WTC11 (cell line): ENCODE measurements around the gene PTGIS. TPM values are rescaled to one million over a fixed set of nuclear protein-coding genes. Genes with fewer than 3 reads are reported as not detected.

Experiments
- ATAC-seq: fragments of 200-7000 bp; cut with Tn5 transposase; 2 replicates; pipeline ENCODE4 v1.10.0; 2021; ENCODE audit warnings: mild to moderate bottlenecking, moderate library complexity
- CTCF ChIA-PET: fragments of 300-600 bp; sonication (Branson Sonifier 250); formaldehyde crosslinking; loops from one replicate; lab custom pipeline; 2021; ENCODE audit warnings: antibody characterized with exemption; lab: Charles Lee
- POLR2A ChIA-PET: fragments of 350-600 bp; sonication (Branson Sonifier 250); formaldehyde crosslinking; loops from one replicate; lab custom pipeline; 2021; ENCODE audit warnings: antibody characterized with exemption; lab: Charles Lee
- DNase-seq: peaks from one replicate; pipeline ENCODE4 v3.0.0; 2021; ENCODE audit warnings: low spot score
- H3K27ac Mint-ChIP-seq: 2 replicates; pipeline ENCODE4 v1.8.0; 2021; ENCODE audit warnings: mixed read lengths
- H3K27me3 Mint-ChIP-seq: 2 replicates; pipeline ENCODE4 v1.8.0; 2021; ENCODE audit warnings: low read depth, mild to moderate bottlenecking, moderate library complexity, mixed read lengths
- H3K36me3 Mint-ChIP-seq: 2 replicates; pipeline ENCODE4 v1.8.0; 2021; ENCODE audit warnings: mixed read lengths
- H3K4me1 Mint-ChIP-seq: 2 replicates; pipeline ENCODE4 v1.8.0; 2022; ENCODE audit warnings: mixed read lengths
- H3K4me3 Mint-ChIP-seq: 2 replicates; pipeline ENCODE4 v1.8.0; 2021; ENCODE audit warnings: mild to moderate bottlenecking, moderate library complexity, mixed read lengths
- H3K9me3 Mint-ChIP-seq: 2 replicates; pipeline ENCODE4 v1.8.0; 2021; ENCODE audit warnings: mixed read lengths
- ESRRA ChIP-seq: sonication (generic); formaldehyde crosslinking; IDR thresholded peaks from 2 replicates; pipeline ENCODE4 v1.8.1; 2022; ENCODE audit warnings: mild to moderate bottlenecking, missing genetic modification reagents, borderline replicate concordance
- FOXP1 ChIP-seq: sonication (generic); formaldehyde crosslinking; IDR thresholded peaks from 2 replicates; pipeline ENCODE4 v1.8.0; 2022; ENCODE audit warnings: missing genetic modification reagents, mild to moderate bottlenecking, moderate library complexity, borderline replicate concordance
- GABPB1 ChIP-seq: sonication (generic); formaldehyde crosslinking; IDR thresholded peaks from 2 replicates; pipeline ENCODE4 v1.8.1; 2023; ENCODE audit warnings: mild to moderate bottlenecking, missing genetic modification reagents
- GRHL2 ChIP-seq: fragments of 250-450 bp; sonication (Bioruptor Pico); IDR thresholded peaks from 2 replicates; pipeline ENCODE4 v1.8.0; 2022; ENCODE audit warnings: mild to moderate bottlenecking, moderate library complexity; ENCODE audit not compliant: insufficient replicate concordance, severe bottlenecking
- JAZF1 ChIP-seq: fragments of 250-450 bp; sonication (Bioruptor Pico); IDR thresholded peaks from 2 replicates; pipeline ENCODE4 v1.9.0; 2021; ENCODE audit warnings: moderate library complexity, mild to moderate bottlenecking, inconsistent platforms
- KAT7 ChIP-seq: sonication (generic); formaldehyde crosslinking; IDR thresholded peaks from 2 replicates; pipeline ENCODE4 v1.8.1; 2023; ENCODE audit warnings: missing genetic modification reagents, mild to moderate bottlenecking, borderline replicate concordance
- NFYB ChIP-seq: sonication (generic); formaldehyde crosslinking; conservative IDR thresholded peaks from 2 replicates; pipeline ENCODE4 v1.8.0; 2022; ENCODE audit warnings: low read depth, missing genetic modification reagents
- NR1H2 ChIP-seq: sonication (generic); formaldehyde crosslinking; IDR thresholded peaks from 2 replicates; pipeline ENCODE4 v1.9.0; 2021; ENCODE audit warnings: mild to moderate bottlenecking, moderate library complexity, missing genetic modification reagents
- RORB ChIP-seq: fragments of 250-450 bp; sonication (Bioruptor Pico); IDR thresholded peaks from 2 replicates; pipeline ENCODE4 v1.9.0; 2021; ENCODE audit warnings: mild to moderate bottlenecking
- SMAD3 ChIP-seq: sonication (generic); formaldehyde crosslinking; IDR thresholded peaks from 2 replicates; pipeline ENCODE4 v1.8.0; 2022; ENCODE audit warnings: missing genetic modification reagents, mild to moderate bottlenecking, borderline replicate concordance
- TEAD4 ChIP-seq: sonication (generic); formaldehyde crosslinking; IDR thresholded peaks from 2 replicates; pipeline ENCODE4 v1.8.0; 2022; ENCODE audit warnings: mild to moderate bottlenecking, missing genetic modification reagents
- TP53 ChIP-seq: sonication (generic); formaldehyde crosslinking; IDR thresholded peaks from 2 replicates; pipeline ENCODE4 v1.8.1; 2023; ENCODE audit warnings: mild to moderate bottlenecking, missing genetic modification reagents
- ZBTB21 ChIP-seq: sonication (generic); formaldehyde crosslinking; IDR thresholded peaks from 2 replicates; pipeline ENCODE4 v1.8.1; 2023; ENCODE audit warnings: mild to moderate bottlenecking, missing genetic modification reagents, borderline replicate concordance
- ZNF317 ChIP-seq: sonication (generic); formaldehyde crosslinking; IDR thresholded peaks from 2 replicates; pipeline ENCODE4 v1.8.1; 2023; ENCODE audit warnings: low read depth, mild to moderate bottlenecking, moderate library complexity, missing genetic modification reagents, borderline replicate concordance
- total RNA-seq: library from RNA; stranded (reverse); gene quantifications from 3 replicates; pipeline ENCODE4 v1.2.3, GENCODE V29; 2021
- TF ChIP-seq, protein P1 (sequence below): sonication (generic); formaldehyde crosslinking; IDR thresholded peaks from 2 replicates; pipeline ENCODE4 v1.8.1; 2022; ENCODE audit warnings: missing genetic modification reagents, borderline replicate concordance
- TF ChIP-seq, protein P2 (sequence below): sonication (generic); formaldehyde crosslinking; IDR thresholded peaks from 2 replicates; pipeline ENCODE4 v1.8.0; 2022; ENCODE audit warnings: mild to moderate bottlenecking, missing genetic modification reagents
- TF ChIP-seq, protein P3 (sequence below): sonication (generic); formaldehyde crosslinking; IDR thresholded peaks from 2 replicates; pipeline ENCODE4 v1.8.1; 2023; ENCODE audit warnings: mild to moderate bottlenecking, moderate library complexity, missing genetic modification reagents
- TF ChIP-seq, protein P4 (sequence below): fragments of 250-450 bp; sonication (Bioruptor Pico); IDR thresholded peaks from 2 replicates; pipeline ENCODE4 v1.9.0; 2021; ENCODE audit warnings: mild to moderate bottlenecking, borderline replicate concordance
- TF ChIP-seq, protein P5 (sequence below): sonication (generic); formaldehyde crosslinking; IDR thresholded peaks from 2 replicates; pipeline ENCODE4 v1.8.1; 2022; ENCODE audit warnings: low read depth, mild to moderate bottlenecking, moderate library complexity, missing genetic modification reagents, borderline replicate concordance
- TF ChIP-seq, protein P6 (sequence below): sonication (generic); formaldehyde crosslinking; IDR thresholded peaks from 2 replicates; pipeline ENCODE4 v1.8.1; 2022; ENCODE audit warnings: mild to moderate bottlenecking, moderate library complexity, missing genetic modification reagents
- TF ChIP-seq, protein P7 (sequence below): sonication (generic); formaldehyde crosslinking; IDR thresholded peaks from 2 replicates; pipeline ENCODE4 v1.8.0; 2023; ENCODE audit warnings: missing genetic modification reagents
- TF ChIP-seq, protein P8 (sequence below): fragments of 200-600 bp; IDR thresholded peaks from 2 replicates; pipeline ENCODE4 v1.8.0; 2022; ENCODE audit warnings: antibody characterized with exemption

PTGIS gene
- total RNA-seq, 1 experiment from 2014 or later = 24.3 TPM

DNA sequence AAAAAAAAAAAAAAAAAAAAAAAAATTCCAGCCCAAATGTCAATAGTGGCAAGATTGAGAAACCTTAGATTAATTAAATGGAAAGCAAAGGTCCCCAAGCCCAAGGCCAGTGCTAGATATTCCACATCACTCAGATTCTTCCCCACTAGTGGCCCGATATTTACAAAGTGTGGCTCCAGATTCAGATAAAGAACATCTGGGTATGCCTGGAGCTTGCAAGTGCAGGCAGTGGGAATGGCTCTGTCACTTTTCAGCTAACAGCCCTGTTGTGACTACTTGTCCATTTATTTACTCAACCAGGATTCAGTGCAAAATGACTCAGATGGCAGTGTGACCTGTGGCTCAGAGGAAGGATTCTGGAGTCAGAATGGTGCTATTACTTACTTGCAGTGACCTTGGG, 77.2 kb downstream of the PTGIS start (continued):
- TF ChIP-seq TP53 = no peak
- no peak for TF ChIP-seq KAT7
- no peak for TF ChIP-seq NFYB (CRISPR knock-in tag)
- TF ChIP-seq GABPB1 = no peak
- no peak for TF ChIP-seq ZNF317 (CRISPR knock-in tag)
- TF ChIP-seq, protein P1, sequence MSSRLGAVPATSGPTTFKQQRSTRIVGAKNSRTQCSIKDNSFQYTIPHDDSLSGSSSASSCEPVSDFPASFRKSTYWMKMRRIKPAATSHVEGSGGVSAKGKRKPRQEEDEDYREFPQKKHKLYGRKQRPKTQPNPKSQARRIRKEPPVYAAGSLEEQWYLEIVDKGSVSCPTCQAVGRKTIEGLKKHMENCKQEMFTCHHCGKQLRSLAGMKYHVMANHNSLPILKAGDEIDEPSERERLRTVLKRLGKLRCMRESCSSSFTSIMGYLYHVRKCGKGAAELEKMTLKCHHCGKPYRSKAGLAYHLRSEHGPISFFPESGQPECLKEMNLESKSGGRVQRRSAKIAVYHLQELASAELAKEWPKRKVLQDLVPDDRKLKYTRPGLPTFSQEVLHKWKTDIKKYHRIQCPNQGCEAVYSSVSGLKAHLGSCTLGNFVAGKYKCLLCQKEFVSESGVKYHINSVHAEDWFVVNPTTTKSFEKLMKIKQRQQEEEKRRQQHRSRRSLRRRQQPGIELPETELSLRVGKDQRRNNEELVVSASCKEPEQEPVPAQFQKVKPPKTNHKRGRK (CRISPR knock-in tag) = no peak
- TF ChIP-seq, all 79 proteins: peak for 0

DNA sequence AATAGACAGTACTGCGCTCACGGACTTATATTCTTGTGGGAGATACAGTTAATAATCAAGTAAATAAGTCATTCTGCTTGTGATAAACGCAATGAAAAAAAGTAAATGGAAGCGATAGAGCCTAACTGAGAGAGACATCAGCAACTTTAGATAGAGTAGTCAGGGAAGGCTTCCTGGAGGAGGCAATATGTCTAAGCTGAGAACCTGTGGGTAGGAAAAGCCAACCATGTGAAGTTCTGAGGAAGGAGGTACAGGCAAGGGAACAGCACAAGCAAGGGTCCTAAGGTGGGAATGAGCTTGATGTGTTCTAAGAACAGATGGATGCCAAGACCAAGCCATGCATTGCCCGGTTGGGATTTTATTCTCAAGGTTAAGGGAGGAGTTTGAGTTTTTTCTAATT, 78.2 kb downstream of the PTGIS start:
- Mint-ChIP-seq H3K4me1 (no peaks in the 10 kb centered on the region), H3K4me3 (no peak overlapping the region), H3K36me3 (no peaks in the 10 kb centered on the region), H3K27me3 (peaks cover 35% of the 10 kb centered on the region), H3K9me3 (peaks cover 16% of the 10 kb centered on the region), H3K27ac (no peak overlapping the region)
- POLR2A ChIA-PET = no interaction called here
- ATAC-seq (no peak), DNase-seq (no peak)
- CTCF ChIA-PET = interaction anchor here (2.3 kb wide), 1 partner anchor 105 kb away, joined by 7 read pairs; no protein-coding TSS in a partner anchor
- TF ChIP-seq, protein P1 (CRISPR knock-in tag) = no peak
- TF ChIP-seq, protein P2, sequence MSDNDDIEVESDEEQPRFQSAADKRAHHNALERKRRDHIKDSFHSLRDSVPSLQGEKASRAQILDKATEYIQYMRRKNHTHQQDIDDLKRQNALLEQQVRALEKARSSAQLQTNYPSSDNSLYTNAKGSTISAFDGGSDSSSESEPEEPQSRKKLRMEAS (CRISPR knock-in tag) = no peak
- TF ChIP-seq RORB (CRISPR knock-in tag) (no peak), TEAD4 (CRISPR knock-in tag) (no peak), SMAD3 (CRISPR knock-in tag) (no peak), ESRRA (CRISPR knock-in tag) (no peak), FOXP1 (CRISPR knock-in tag) (no peak), NR1H2 (no peak), JAZF1 (CRISPR knock-in tag) (no peak), ZBTB21 (CRISPR knock-in tag) (no peak), GRHL2 (CRISPR knock-in tag) (no peak)
- TF ChIP-seq, protein P3, sequence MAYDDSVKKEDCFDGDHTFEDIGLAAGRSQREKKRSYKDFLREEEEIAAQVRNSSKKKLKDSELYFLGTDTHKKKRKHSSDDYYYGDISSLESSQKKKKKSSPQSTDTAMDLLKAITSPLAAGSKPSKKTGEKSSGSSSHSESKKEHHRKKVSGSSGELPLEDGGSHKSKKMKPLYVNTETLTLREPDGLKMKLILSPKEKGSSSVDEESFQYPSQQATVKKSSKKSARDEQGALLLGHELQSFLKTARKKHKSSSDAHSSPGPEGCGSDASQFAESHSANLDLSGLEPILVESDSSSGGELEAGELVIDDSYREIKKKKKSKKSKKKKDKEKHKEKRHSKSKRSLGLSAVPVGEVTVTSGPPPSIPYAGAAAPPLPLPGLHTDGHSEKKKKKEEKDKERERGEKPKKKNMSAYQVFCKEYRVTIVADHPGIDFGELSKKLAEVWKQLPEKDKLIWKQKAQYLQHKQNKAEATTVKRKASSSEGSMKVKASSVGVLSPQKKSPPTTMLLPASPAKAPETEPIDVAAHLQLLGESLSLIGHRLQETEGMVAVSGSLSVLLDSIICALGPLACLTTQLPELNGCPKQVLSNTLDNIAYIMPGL (CRISPR knock-in tag) = no peak
- TF ChIP-seq, protein P4, sequence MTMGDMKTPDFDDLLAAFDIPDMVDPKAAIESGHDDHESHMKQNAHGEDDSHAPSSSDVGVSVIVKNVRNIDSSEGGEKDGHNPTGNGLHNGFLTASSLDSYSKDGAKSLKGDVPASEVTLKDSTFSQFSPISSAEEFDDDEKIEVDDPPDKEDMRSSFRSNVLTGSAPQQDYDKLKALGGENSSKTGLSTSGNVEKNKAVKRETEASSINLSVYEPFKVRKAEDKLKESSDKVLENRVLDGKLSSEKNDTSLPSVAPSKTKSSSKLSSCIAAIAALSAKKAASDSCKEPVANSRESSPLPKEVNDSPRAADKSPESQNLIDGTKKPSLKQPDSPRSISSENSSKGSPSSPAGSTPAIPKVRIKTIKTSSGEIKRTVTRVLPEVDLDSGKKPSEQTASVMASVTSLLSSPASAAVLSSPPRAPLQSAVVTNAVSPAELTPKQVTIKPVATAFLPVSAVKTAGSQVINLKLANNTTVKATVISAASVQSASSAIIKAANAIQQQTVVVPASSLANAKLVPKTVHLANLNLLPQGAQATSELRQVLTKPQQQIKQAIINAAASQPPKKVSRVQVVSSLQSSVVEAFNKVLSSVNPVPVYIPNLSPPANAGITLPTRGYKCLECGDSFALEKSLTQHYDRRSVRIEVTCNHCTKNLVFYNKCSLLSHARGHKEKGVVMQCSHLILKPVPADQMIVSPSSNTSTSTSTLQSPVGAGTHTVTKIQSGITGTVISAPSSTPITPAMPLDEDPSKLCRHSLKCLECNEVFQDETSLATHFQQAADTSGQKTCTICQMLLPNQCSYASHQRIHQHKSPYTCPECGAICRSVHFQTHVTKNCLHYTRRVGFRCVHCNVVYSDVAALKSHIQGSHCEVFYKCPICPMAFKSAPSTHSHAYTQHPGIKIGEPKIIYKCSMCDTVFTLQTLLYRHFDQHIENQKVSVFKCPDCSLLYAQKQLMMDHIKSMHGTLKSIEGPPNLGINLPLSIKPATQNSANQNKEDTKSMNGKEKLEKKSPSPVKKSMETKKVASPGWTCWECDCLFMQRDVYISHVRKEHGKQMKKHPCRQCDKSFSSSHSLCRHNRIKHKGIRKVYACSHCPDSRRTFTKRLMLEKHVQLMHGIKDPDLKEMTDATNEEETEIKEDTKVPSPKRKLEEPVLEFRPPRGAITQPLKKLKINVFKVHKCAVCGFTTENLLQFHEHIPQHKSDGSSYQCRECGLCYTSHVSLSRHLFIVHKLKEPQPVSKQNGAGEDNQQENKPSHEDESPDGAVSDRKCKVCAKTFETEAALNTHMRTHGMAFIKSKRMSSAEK (CRISPR knock-in tag) = no peak
- TF ChIP-seq, protein P5, sequence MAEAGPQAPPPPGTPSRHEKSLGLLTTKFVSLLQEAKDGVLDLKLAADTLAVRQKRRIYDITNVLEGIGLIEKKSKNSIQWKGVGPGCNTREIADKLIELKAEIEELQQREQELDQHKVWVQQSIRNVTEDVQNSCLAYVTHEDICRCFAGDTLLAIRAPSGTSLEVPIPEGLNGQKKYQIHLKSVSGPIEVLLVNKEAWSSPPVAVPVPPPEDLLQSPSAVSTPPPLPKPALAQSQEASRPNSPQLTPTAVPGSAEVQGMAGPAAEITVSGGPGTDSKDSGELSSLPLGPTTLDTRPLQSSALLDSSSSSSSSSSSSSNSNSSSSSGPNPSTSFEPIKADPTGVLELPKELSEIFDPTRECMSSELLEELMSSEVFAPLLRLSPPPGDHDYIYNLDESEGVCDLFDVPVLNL (CRISPR knock-in tag) = no peak
- TF ChIP-seq, protein P6, sequence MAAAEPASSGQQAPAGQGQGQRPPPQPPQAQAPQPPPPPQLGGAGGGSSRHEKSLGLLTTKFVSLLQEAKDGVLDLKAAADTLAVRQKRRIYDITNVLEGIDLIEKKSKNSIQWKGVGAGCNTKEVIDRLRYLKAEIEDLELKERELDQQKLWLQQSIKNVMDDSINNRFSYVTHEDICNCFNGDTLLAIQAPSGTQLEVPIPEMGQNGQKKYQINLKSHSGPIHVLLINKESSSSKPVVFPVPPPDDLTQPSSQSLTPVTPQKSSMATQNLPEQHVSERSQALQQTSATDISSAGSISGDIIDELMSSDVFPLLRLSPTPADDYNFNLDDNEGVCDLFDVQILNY = no peak
- TF ChIP-seq, protein P7, sequence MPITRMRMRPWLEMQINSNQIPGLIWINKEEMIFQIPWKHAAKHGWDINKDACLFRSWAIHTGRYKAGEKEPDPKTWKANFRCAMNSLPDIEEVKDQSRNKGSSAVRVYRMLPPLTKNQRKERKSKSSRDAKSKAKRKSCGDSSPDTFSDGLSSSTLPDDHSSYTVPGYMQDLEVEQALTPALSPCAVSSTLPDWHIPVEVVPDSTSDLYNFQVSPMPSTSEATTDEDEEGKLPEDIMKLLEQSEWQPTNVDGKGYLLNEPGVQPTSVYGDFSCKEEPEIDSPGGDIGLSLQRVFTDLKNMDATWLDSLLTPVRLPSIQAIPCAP = no peak
- TF ChIP-seq, protein P8, sequence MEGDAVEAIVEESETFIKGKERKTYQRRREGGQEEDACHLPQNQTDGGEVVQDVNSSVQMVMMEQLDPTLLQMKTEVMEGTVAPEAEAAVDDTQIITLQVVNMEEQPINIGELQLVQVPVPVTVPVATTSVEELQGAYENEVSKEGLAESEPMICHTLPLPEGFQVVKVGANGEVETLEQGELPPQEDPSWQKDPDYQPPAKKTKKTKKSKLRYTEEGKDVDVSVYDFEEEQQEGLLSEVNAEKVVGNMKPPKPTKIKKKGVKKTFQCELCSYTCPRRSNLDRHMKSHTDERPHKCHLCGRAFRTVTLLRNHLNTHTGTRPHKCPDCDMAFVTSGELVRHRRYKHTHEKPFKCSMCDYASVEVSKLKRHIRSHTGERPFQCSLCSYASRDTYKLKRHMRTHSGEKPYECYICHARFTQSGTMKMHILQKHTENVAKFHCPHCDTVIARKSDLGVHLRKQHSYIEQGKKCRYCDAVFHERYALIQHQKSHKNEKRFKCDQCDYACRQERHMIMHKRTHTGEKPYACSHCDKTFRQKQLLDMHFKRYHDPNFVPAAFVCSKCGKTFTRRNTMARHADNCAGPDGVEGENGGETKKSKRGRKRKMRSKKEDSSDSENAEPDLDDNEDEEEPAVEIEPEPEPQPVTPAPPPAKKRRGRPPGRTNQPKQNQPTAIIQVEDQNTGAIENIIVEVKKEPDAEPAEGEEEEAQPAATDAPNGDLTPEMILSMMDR = no peak
